ENCODE data around the gene AANAT. TPM values are rescaled to one million over a fixed set of nuclear protein-coding genes. Genes with fewer than 3 reads are reported as not detected.

The AANAT gene
- total RNA-seq (ENCODE audit: low replicate concordance), result not detected in 2 replicates

DNA sequence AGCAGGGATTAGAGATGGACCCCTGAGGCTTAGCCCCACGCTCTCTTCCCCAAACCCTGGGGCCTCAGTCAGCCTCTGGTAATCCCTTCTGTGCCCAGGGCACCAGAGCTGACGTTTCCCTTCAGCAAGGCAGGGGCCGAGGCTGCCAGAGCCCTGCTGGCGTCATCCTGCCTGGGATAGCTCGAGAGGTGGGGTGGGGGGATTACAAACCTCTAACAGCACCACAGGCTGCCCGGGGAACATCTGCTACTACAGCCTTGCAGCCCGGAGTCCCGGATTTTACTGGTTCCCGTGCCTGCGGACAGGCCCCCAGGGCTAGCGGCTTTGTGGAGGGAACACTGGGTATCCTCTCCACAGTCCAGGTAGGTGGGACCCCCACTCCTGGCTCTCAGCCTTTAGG is at the start of gene AANAT:
AANAT (plus strand) TSS at position 238 of the 400 bp plus-strand sequence. CDS start 1,144 bp downstream, outside the sequence.
- no peak within 1 kb of the TSS for H3K4me3 ChIP-seq (ENCODE audit: low read depth, low read length)
- TF ChIP-seq, protein P1, sequence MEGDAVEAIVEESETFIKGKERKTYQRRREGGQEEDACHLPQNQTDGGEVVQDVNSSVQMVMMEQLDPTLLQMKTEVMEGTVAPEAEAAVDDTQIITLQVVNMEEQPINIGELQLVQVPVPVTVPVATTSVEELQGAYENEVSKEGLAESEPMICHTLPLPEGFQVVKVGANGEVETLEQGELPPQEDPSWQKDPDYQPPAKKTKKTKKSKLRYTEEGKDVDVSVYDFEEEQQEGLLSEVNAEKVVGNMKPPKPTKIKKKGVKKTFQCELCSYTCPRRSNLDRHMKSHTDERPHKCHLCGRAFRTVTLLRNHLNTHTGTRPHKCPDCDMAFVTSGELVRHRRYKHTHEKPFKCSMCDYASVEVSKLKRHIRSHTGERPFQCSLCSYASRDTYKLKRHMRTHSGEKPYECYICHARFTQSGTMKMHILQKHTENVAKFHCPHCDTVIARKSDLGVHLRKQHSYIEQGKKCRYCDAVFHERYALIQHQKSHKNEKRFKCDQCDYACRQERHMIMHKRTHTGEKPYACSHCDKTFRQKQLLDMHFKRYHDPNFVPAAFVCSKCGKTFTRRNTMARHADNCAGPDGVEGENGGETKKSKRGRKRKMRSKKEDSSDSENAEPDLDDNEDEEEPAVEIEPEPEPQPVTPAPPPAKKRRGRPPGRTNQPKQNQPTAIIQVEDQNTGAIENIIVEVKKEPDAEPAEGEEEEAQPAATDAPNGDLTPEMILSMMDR (IDR thresholded peaks at IDR 0.05; ENCODE audit: insufficient read depth, low read length), result no peak
- DNase-seq (ENCODE audit: low read depth), result no peak

DNA sequence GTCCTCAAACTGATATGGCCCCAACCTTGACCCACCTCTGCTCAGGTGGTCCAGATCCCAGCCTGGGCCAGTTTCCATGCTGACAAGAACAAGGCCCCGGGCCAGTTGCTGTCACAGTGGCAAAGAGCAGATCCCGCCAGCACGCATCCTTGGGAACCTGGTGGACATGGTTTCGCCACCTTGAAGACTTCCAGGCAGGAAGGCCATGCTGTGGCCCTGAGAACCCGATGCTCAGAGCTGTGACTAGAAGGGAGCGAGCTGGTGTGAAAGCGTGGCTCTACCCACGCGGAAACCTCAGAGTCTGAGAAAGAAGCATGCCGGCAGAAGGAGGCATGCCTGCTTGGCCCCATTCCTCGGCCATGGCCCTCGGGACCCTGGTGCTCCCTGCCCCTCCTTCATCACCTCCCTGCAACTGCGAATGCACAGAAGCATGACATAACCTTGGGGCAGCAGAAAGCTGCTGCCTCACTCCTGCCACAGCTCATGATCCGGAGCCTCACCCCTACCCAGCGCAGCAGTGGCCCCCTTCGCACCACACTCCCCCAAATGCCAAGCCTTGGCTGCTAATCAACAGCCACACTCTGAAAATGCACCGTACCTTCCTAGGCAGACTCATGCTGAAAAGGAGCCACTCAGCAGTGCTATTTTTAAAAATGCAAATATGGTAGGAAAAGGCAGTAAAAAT is 47.7 kb upstream of the AANAT start:
- DNase-seq (ENCODE audit: low read depth), result no peak
- TF ChIP-seq, protein P1 (IDR thresholded peaks at IDR 0.05; ENCODE audit: insufficient read depth, low read length), result no peak
- H3K4me3 ChIP-seq (ENCODE audit: low read depth, low read length), result no peak overlapping the region

DNA sequence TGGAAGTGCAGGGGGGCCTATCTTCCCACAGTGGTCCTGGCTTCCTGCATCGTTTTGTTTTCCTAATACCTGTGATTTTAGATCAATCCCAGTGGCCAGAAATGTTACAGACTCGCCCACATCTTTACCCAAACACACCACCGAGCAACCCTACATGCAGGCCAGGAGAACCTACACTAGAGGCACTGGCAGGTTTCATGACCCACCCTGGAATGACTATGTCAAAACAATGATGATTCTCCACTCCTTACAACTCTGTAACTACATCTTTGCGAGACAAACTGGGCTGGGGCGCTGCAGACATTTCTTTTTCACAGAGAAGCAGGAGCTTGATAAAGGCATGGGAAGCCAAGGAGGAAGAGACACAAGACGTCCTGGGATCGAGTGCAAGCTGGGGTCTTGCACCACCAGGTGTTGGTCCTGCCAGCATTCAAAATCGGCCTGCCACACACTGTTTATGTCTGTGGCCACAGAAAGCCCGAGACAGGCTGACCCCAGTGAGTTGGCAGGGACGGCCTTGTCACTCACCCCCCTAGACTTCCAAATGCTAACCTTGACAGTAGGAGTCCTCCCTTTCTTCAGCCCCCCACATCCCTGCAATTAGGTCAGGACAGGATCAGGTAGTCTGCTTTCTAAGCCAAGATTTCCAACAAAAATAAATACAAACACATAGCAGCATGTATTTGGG is 46.9 kb upstream of the AANAT start:
- no peak for DNase-seq (ENCODE audit: low read depth)
- TF ChIP-seq, protein P1 (IDR thresholded peaks at IDR 0.05; ENCODE audit: insufficient read depth, low read length), result no peak
- no peak overlapping the region for H3K4me3 ChIP-seq (ENCODE audit: low read depth, low read length)

DNA sequence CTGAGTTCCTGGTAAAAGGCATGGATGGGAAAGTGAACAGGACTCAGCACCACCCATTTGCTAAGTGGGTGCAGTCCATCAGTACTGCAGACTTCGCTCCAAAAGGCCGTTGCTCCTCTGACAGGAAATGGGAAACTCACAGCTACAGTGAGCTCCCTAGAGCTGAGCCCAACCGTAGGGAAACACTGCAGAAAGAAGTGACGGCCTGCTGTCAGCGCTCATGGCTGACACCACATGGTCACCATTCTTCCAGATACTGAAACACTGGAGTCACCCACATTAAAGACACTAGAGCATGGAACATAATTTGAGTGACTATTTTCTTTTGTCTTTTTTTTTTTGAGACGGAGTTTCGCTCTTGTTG is 46.4 kb upstream of the AANAT start:
- no peak overlapping the region for H3K4me3 ChIP-seq (ENCODE audit: low read depth, low read length)
- TF ChIP-seq, protein P1 (IDR thresholded peaks at IDR 0.05; ENCODE audit: insufficient read depth, low read length), result no peak
- DNase-seq (ENCODE audit: low read depth), result peak; percentile 10

DNA sequence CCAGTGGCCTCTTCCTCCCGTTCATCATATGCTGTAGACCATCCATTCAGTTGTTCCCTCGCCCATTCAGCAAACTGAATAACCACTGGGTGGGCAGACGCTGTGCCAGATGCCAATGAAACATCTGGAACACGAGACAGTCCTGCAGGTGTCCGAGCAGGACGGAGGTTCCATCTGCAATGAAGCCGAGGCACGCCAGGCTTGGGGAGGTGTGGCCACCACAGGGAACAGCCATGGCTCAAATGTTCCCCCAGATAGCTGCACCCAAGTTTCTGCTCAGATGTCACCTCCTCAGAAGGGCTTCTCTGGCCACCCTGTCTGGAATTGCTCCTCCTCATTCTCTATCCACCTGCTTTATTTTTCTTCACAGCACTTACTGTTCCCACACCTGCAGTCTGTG is 45.0 kb upstream of the AANAT start:
- DNase-seq (ENCODE audit: low read depth), result no peak
- H3K4me3 ChIP-seq (ENCODE audit: low read depth, low read length), result no peak overlapping the region
- TF ChIP-seq, protein P1 (IDR thresholded peaks at IDR 0.05; ENCODE audit: insufficient read depth, low read length), result no peak

DNA sequence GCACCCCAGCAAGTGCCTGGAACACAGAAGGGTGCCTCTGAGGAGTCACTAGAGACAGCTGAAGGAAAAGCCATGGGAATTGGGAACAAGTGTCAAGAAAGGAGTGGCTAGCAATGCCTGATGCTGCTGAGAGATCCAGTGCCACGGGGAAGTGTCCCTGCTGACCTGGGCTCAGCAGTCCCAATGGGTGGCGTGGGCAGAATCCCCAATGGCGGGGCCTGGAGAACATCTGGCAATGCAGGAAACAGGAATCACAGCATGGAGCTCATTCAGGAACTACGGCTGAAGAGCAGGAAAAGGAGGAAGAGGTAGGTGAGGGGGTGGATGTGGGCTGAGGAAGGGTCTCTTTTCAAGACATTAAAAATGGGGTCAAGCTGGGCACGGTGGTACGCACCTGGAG is 44.5 kb upstream of the AANAT start:
- DNase-seq (ENCODE audit: low read depth), result no peak
- H3K4me3 ChIP-seq (ENCODE audit: low read depth, low read length), result no peak overlapping the region
- TF ChIP-seq, protein P1 (IDR thresholded peaks at IDR 0.05; ENCODE audit: insufficient read depth, low read length), result no peak

Data from fibroblast of the aortic adventitia (primary cell).